GM23338 (cell line): Measurements from ENCODE around the gene KLHL22.

Experiments
- CREB1 ChIP-seq: fragments of 250-450 bp; sonication (Bioruptor Pico); IDR thresholded peaks from 2 replicates; pipeline ENCODE4 v1.5.0; 2020; ENCODE audit warnings: low read depth, mild to moderate bottlenecking, moderate library complexity
- CTCF ChIP-seq, 2 experiments: fragments of 200-600 bp in 1 of 2; sonication (generic) in 1 of 2; conservative IDR thresholded peaks; 2 replicates each; pipeline versions ENCODE4 v1.5.1 to v1.6.1; 2016 to 2017; ENCODE audit warnings: antibody characterized with exemption in 2 of 2, low read depth in 2 of 2, mild to moderate bottlenecking in 2 of 2, moderate library complexity in 1 of 2
- EZH2 ChIP-seq: fragments of 200-600 bp; sonication (generic); IDR thresholded peaks from one replicate; pipeline ENCODE4 v1.8.0; 2017; ENCODE audit warnings: antibody characterized with exemption, mild to moderate bottlenecking, low read depth; ENCODE audit not compliant: unreplicated experiment
- EZH2phosphoT487 ChIP-seq: fragments of 200-600 bp; sonication (generic); IDR thresholded peaks from one replicate; pipeline ENCODE4 v1.8.1; 2018; ENCODE audit warnings: antibody characterized with exemption; ENCODE audit not compliant: unreplicated experiment
- JUNB ChIP-seq: IDR thresholded peaks from one replicate; pipeline ENCODE4 v1.6.1; 2016; ENCODE audit warnings: antibody characterized with exemption; ENCODE audit not compliant: unreplicated experiment
- POLR2AphosphoS5 ChIP-seq: IDR thresholded peaks from 2 replicates; pipeline ENCODE4 v1.6.1; 2016; ENCODE audit warnings: antibody characterized with exemption, low read depth
- REST ChIP-seq: IDR thresholded peaks from one replicate; pipeline ENCODE4 v1.6.1; 2018; ENCODE audit warnings: antibody characterized with exemption; ENCODE audit not compliant: unreplicated experiment
- ZNF114 ChIP-seq: fragments of 250-450 bp; sonication (Bioruptor Pico); IDR thresholded peaks from 2 replicates; pipeline ENCODE4 v1.5.0; 2020; ENCODE audit warnings: mild to moderate bottlenecking, moderate library complexity

GRCh38 chr22:20524004-20524481, 28.4 kb upstream of the KLHL22 start:
- TF ChIP-seq CTCF (conservative IDR thresholded peaks at IDR 0.05; ENCODE audit: low read depth in 2 of 2) (no peak), EZH2phosphoT487 (no peak), EZH2 (no peak), POLR2AphosphoS5 (no peak), REST (no peak), JUNB (no peak), ZNF114 (no peak), CREB1 (no peak)
